ENCODE data around the gene RNU1-1. TPM values are rescaled to one million over a fixed set of nuclear protein-coding genes. Genes with fewer than 3 reads are reported as not detected.
"Not testable (repeated sequence)": the region's sequence is repeated elsewhere in the genome, so short reads cannot be mapped to it uniquely, and the experiment has no call there.

The RNU1-1 gene
- under 0.01 TPM in 2 replicates for total RNA-seq

DNA sequence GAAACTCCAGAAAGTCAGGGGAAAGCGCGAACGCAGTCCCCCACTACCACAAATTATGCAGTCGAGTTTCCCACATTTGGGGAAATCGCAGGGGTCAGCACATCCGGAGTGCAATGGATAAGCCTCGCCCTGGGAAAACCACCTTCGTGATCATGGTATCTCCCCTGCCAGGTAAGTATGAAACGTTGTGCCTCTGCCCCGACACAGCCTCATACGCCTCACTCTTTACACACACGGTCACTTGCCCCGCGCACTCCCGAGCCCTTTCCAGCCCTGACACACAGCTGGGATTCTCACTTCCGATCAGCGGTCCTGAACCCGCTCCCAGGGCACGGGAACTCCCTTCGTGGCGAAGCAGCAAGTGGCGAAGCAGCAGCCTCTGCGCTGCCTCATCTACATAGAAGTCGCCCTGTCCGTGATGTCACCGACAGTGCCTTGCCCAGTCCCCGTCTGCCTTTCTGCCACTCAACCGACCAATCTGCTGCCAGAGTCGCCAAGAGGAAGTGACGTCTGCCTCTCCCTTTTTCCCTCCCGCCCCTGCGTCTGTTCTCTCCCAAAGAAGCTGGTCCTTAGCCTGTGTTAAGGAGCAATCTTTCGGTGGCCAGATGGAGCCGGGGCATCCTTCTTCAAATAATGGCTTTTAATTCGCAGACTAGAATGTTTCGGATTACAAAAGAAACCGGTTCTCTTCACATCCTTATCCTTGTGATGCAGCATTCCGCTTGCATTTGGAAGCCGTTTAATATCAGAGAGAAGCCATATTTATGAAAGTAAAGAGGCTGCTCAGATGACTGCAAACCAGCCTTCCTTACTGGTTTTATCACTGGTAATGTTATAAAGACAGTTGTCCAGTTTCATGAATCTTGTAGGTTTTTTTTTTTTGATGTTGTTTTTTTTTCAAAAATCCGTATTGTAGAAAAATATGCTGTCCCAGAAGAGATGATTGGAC, at the start of gene RNU1-1:
RNU1-1 (minus strand) TSS at position 179 of the 949 bp plus-strand sequence.
- H3K27me3 ChIP-seq (ENCODE audit: control insufficient read depth, insufficient read depth, low read length); DNase-seq (ENCODE audit: low read depth); H3K36me3 ChIP-seq (ENCODE audit: control insufficient read depth, insufficient read depth, low read length): not testable (repeated sequence)
- peak within 1 kb of the TSS; percentile 22 for H3K4me3 ChIP-seq (ENCODE audit: low read depth, low read length)

DNA sequence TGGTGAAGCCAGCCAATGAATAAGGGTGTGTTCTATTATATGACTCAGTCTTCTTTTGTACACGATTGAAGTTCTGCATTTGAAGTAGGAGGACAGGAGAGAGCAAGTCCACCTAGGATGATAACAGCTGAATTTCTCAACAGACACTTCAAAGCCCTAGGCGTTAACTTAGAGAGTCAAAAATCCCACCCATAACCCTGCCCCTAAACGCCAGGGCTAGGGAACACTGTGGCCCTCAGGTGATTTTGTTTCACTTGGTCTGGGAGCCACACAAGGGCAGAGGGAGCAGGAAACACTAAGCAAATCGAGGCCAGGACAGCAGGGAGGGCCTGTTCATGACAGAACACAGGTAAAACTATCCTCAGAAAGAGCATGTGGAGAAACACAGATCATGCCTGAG, 47.0 kb upstream of the RNU1-1 start:
- not testable (repeated sequence) for DNase-seq (ENCODE audit: low read depth); H3K4me3 ChIP-seq (ENCODE audit: low read depth, low read length); H3K36me3 ChIP-seq (ENCODE audit: control insufficient read depth, insufficient read depth, low read length); H3K27me3 ChIP-seq (ENCODE audit: control insufficient read depth, insufficient read depth, low read length)

DNA sequence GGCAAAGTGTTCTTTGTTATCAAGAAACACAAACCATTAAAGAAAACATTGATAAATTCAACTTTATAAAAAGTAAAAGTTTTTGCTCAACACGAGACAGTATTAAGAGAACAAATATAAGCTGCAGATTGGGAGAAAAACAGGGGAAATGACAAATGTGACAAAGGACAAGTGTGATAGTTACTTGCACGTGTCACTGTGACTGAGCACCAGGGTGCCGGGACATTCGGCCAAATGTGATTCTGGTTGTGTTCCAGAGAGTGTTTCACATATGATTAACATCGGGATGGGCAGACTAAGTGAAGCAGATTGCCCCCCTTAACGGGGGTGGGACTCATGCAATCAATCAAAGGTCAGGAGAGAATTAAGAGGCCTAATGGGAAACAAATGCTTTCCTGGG, 46.4 kb upstream of the RNU1-1 start:
- H3K27me3 ChIP-seq (ENCODE audit: control insufficient read depth, insufficient read depth, low read length); DNase-seq (ENCODE audit: low read depth); H3K36me3 ChIP-seq (ENCODE audit: control insufficient read depth, insufficient read depth, low read length); H3K4me3 ChIP-seq (ENCODE audit: low read depth, low read length): not testable (repeated sequence)

DNA sequence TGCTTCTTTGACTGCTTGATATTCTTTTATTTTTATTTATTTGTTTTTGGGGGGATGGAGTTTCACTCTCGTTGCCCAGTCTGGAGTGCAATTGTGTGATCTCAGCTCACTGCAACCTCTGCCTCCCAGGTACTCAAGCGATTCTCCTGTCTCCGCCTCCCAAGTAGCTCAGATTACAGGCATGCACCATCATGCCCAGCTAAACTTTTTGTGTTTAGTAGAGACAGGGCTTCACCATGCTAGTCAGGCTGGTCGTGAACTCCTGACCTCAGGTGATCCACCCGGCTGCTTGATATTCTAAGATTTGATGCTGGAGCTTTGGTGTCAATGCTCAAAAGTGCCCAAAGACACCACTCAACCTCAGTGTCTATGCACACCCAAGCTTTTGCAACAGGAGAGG, 45.6 kb upstream of the RNU1-1 start:
- H3K36me3 ChIP-seq (ENCODE audit: control insufficient read depth, insufficient read depth, low read length); DNase-seq (ENCODE audit: low read depth); H3K4me3 ChIP-seq (ENCODE audit: low read depth, low read length); H3K27me3 ChIP-seq (ENCODE audit: control insufficient read depth, insufficient read depth, low read length): not testable (repeated sequence)

DNA sequence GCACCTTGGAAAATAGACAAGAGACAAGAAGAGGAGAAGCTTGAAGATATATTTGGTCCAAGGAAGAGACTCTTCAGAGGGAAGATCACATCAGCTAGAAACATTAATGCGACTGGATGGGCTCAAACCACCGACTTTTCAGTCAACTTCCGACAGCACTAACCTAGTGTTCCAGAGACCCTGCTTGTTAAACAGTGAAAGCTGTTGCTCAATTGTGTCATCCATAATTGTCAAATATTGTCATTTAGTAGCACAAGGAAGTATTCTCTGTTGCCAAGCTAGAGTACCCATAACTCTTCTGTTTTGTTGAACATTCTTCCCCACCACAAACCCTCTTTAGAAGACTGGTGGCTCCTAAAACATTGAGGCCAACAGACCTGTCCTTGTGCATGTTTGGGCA, 42.9 kb upstream of the RNU1-1 start:
- H3K27me3 ChIP-seq (ENCODE audit: control insufficient read depth, insufficient read depth, low read length); DNase-seq (ENCODE audit: low read depth); H3K36me3 ChIP-seq (ENCODE audit: control insufficient read depth, insufficient read depth, low read length); H3K4me3 ChIP-seq (ENCODE audit: low read depth, low read length): not testable (repeated sequence)

DNA sequence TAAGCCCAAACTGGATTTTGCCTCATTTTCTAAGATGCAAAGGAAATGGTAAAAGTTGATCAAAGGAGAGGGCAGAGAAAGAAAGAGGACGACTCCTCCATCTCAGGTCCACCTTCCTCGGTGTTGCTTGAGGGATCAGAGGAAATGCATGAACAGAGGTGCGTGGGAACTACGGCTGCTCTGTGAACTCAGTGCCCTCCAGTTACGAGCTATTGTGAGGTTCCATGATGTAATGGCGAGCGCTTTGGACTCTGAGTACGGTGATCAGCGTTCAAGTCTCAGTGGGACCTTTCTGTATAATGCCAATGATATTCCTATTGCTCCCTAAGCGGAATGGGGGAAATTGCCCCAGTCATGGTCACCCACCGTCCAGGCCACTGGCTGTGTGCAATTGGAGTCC, 39.2 kb upstream of the RNU1-1 start:
- not testable (repeated sequence) for H3K36me3 ChIP-seq (ENCODE audit: control insufficient read depth, insufficient read depth, low read length); H3K27me3 ChIP-seq (ENCODE audit: control insufficient read depth, insufficient read depth, low read length); H3K4me3 ChIP-seq (ENCODE audit: low read depth, low read length); DNase-seq (ENCODE audit: low read depth)

DNA sequence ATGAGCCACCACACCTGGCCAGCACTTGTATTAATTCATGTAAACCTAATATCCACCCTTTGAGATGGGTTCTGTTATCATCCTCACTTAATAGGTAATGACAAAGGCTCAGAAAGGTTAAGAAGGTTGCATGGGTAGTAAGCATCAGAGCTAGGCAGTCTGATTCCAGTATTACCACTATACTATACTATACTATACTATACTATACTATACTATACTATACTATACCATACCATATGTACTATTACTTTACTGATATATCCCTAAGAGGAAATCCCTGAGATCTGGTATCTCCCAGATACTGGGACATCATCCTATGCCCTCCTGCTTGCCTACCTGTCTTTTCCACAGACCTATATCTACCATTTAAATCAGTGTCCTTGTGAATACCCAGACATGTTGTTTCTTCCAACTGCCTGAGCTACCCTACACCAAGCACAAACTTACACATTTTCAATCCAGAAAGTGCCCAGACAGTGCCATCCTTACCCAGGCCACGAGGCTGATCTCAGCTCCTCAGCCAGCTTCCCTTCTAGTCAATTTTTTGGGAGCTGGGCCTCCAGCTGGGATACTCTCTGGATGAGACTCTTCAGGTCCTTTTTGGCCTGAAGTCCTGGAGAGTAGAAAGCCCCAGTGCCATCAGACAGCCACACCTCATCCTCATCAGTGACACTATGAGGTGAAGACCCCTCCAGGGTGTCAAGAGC, 36.3 kb upstream of the RNU1-1 start:
- H3K36me3 ChIP-seq (ENCODE audit: control insufficient read depth, insufficient read depth, low read length); H3K27me3 ChIP-seq (ENCODE audit: control insufficient read depth, insufficient read depth, low read length); H3K4me3 ChIP-seq (ENCODE audit: low read depth, low read length); DNase-seq (ENCODE audit: low read depth): not testable (repeated sequence)

DNA sequence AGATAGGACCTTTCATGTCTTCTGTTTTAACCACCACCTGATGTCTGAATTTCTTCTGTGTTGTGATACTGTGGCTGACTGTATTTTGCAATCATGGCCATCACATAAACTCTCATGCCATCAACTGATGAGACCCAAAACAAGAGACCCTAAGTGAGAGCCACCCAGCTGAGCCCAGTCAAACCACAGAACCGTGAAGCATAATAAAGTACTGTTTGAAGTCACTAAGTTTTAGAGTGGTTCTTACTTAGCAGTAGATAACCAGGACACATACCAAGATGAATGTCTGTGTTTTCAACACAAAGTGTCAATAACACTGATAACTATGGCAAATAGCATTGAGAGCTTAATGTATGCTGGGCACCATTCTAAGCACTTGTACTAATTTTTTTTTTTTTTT, 35.5 kb upstream of the RNU1-1 start:
- H3K36me3 ChIP-seq (ENCODE audit: control insufficient read depth, insufficient read depth, low read length); DNase-seq (ENCODE audit: low read depth): not testable (repeated sequence)

DNA sequence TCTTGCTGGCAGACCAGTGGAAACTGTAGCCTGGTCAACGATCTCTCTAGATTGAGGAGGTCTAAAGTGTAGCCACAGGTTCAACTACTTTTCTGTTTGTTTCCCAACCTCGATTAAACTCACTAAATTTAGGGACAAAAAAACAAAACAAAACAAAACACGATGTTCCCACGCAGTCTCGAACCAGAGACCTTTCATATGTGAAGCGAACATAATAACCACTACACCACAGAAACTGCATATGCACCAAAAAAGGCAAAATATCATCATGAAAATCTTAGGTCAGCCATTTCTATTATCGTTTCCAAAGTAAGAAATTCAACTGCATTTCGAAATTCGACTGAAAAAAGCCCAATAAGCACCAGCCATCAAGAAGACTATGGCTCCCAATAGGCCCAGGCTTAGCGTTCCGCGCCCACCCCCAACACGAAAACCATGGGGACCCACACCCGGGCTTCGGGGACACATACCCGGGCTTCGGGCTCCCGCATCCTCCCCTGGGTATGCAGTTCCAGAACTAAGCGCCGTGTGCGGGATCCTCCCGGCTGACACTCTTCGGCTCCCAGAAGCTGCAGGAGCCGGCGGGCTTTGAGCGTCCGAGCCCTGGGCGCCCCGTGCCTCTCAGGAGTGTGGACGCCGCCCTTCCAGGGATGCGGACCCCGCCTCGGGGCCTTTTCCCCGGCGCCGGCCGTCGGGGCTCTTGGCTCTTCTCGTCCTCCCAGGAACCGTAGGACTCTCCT, 33.6 kb upstream of the RNU1-1 start:
- not testable (repeated sequence) for H3K27me3 ChIP-seq (ENCODE audit: control insufficient read depth, insufficient read depth, low read length); H3K4me3 ChIP-seq (ENCODE audit: low read depth, low read length); H3K36me3 ChIP-seq (ENCODE audit: control insufficient read depth, insufficient read depth, low read length); DNase-seq (ENCODE audit: low read depth)

More for the DNA sequence above, 35.5 kb upstream of the RNU1-1 start:
- not testable (repeated sequence) for H3K27me3 ChIP-seq (ENCODE audit: control insufficient read depth, insufficient read depth, low read length); H3K4me3 ChIP-seq (ENCODE audit: low read depth, low read length)

DNA sequence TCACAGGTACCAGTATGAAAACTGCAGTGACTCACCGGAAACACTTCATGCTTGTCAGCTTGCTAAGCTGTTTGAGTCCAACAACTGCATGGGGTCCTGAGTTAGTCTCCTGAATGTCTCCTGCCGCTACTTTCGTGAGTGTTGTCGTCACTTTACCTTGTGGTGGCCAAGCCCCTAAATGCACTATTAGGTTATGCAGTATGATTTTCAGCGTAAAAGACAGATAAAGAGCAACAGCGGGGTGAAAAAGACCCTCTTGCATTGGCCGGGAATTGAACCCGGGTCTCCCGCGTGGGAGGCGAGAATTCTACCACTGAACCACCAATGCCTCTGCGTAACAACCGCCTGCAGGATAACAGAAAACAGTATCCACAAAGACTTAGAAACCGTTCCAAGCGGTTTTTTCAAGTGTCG, 31.6 kb upstream of the RNU1-1 start:
- DNase-seq (ENCODE audit: low read depth), result peak; percentile 0
- H3K36me3 ChIP-seq (ENCODE audit: control insufficient read depth, insufficient read depth, low read length); H3K4me3 ChIP-seq (ENCODE audit: low read depth, low read length); H3K27me3 ChIP-seq (ENCODE audit: control insufficient read depth, insufficient read depth, low read length): not testable (repeated sequence)

DNA sequence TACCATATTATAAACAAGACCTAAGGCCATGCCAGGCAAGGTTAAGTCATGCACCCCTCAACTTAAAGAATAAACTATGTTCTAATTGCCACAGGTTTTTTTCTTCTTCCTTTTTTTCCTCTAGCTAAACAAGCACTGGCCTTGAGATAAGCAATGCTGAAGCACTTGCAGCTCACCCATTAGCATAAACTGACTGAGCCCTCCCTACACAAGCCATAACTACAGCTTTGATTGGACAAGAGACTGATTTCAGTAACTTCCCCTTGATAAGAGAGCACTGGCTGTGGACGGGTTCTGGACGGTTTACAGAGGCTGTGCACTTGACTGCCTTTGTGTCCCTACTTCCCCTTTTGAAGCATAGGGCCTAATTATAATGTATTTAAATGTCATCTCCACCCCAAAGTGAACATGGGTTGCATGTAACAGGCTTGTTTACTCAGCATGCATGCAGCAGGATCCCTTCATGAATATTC, 26.4 kb upstream of the RNU1-1 start:
- H3K4me3 ChIP-seq (ENCODE audit: low read depth, low read length); H3K36me3 ChIP-seq (ENCODE audit: control insufficient read depth, insufficient read depth, low read length); H3K27me3 ChIP-seq (ENCODE audit: control insufficient read depth, insufficient read depth, low read length); DNase-seq (ENCODE audit: low read depth): not testable (repeated sequence)

DNA sequence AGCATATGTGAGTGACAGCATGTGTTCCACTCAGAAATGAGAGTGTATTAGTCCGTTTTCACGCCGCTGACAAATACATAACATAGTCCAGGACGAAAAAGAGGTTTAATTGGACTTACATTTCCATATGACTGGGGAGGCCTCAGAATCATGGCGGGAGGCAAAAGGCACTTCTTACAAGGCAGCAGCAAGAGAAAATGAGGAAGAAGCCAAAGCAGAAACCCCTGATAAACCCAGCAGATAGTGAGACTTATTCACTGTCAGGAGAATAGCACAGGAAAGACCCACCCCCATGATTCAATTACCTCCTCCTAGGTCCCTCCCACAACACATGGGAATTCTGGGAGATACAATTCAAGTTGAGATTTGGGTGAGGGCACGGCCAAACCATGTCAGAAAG, 23.4 kb upstream of the RNU1-1 start:
- H3K27me3 ChIP-seq (ENCODE audit: control insufficient read depth, insufficient read depth, low read length); H3K4me3 ChIP-seq (ENCODE audit: low read depth, low read length); H3K36me3 ChIP-seq (ENCODE audit: control insufficient read depth, insufficient read depth, low read length); DNase-seq (ENCODE audit: low read depth): not testable (repeated sequence)

DNA sequence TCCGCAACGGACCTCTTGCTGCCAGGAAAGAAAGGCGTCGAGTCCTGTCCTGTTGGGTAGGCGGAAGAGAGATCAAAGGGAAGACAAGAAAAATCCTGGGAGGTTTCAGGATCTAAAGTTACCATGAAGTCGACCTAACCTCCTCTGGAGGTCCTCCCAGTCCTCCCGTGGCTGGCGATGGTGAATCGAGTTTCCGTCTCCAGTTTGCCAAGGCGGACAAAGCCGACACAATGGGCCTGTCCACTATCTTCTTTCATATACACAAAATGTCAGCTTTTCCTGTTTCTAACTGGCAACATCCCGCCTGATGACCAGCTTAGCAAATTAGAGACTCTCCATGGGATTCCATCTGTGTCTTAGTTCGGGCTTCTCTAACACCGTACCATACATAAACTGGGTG, 22.7 kb upstream of the RNU1-1 start:
- H3K4me3 ChIP-seq (ENCODE audit: low read depth, low read length); H3K36me3 ChIP-seq (ENCODE audit: control insufficient read depth, insufficient read depth, low read length); H3K27me3 ChIP-seq (ENCODE audit: control insufficient read depth, insufficient read depth, low read length); DNase-seq (ENCODE audit: low read depth): not testable (repeated sequence)

DNA sequence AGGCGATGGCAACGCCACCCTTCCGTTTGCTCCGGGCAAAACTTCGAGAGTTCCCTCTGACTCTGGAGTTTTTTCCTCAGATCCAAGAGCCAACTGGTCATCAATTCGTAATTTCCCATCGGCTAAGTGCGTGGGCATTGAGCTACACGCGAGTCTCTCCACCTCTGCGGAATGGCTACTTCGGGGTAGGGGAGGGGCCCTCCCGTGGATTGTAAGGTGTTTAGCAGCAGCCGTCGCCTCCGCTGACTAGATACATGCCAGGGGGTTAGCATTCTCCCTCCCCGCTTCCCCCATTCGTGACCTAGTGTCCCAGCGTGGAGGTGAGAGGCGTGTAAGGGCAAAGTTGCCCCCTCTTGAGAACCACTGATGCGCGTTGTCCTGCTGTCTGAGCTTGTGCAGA, 21.8 kb upstream of the RNU1-1 start:
- H3K27me3 ChIP-seq (ENCODE audit: control insufficient read depth, insufficient read depth, low read length); DNase-seq (ENCODE audit: low read depth); H3K36me3 ChIP-seq (ENCODE audit: control insufficient read depth, insufficient read depth, low read length); H3K4me3 ChIP-seq (ENCODE audit: low read depth, low read length): not testable (repeated sequence)
